WTC11 (cell line): Measurements from ENCODE around the gene KCNH6.

Source experiments
- AFF4 ChIP-seq: sonication (generic); formaldehyde crosslinking; IDR thresholded peaks from 2 replicates; pipeline ENCODE4 v1.8.1; 2023; ENCODE audit warnings: mild to moderate bottlenecking, missing genetic modification reagents, borderline replicate concordance
- ATF2 ChIP-seq: sonication (generic); formaldehyde crosslinking; IDR thresholded peaks from 2 replicates; pipeline ENCODE4 v1.8.1; 2022; ENCODE audit warnings: low read depth, missing genetic modification reagents, borderline replicate concordance
- CTCF ChIP-seq: fragments of 200-600 bp; IDR thresholded peaks from 2 replicates; pipeline ENCODE4 v1.8.0; 2022; ENCODE audit warnings: antibody characterized with exemption
- ESRRA ChIP-seq: sonication (generic); formaldehyde crosslinking; IDR thresholded peaks from 2 replicates; pipeline ENCODE4 v1.8.1; 2022; ENCODE audit warnings: mild to moderate bottlenecking, missing genetic modification reagents, borderline replicate concordance
- ETV6 ChIP-seq: sonication (generic); formaldehyde crosslinking; IDR thresholded peaks from 2 replicates; pipeline ENCODE4 v1.8.1; 2022; ENCODE audit warnings: mild to moderate bottlenecking, missing genetic modification reagents
- NFYB ChIP-seq: sonication (generic); formaldehyde crosslinking; conservative IDR thresholded peaks from 2 replicates; pipeline ENCODE4 v1.8.0; 2022; ENCODE audit warnings: low read depth, missing genetic modification reagents
- NR3C1 ChIP-seq: sonication (generic); formaldehyde crosslinking; conservative IDR thresholded peaks from 2 replicates; pipeline ENCODE4 v1.8.1; 2023; ENCODE audit warnings: low read depth, mild to moderate bottlenecking, missing genetic modification reagents
- SMAD3 ChIP-seq: sonication (generic); formaldehyde crosslinking; IDR thresholded peaks from 2 replicates; pipeline ENCODE4 v1.8.0; 2022; ENCODE audit warnings: missing genetic modification reagents, mild to moderate bottlenecking, borderline replicate concordance
- SP1 ChIP-seq: sonication (generic); formaldehyde crosslinking; conservative IDR thresholded peaks from 2 replicates; pipeline ENCODE4 v1.8.1; 2022; ENCODE audit warnings: missing genetic modification reagents
- TF ChIP-seq, protein P1 (sequence below): sonication (generic); formaldehyde crosslinking; IDR thresholded peaks from 2 replicates; pipeline ENCODE4 v1.8.1; 2023; ENCODE audit warnings: mild to moderate bottlenecking, missing genetic modification reagents, moderate library complexity
- TF ChIP-seq, protein P2 (sequence below): sonication (generic); formaldehyde crosslinking; IDR thresholded peaks from 2 replicates; pipeline ENCODE4 v1.8.0; 2022; ENCODE audit warnings: mild to moderate bottlenecking, missing genetic modification reagents

DNA sequence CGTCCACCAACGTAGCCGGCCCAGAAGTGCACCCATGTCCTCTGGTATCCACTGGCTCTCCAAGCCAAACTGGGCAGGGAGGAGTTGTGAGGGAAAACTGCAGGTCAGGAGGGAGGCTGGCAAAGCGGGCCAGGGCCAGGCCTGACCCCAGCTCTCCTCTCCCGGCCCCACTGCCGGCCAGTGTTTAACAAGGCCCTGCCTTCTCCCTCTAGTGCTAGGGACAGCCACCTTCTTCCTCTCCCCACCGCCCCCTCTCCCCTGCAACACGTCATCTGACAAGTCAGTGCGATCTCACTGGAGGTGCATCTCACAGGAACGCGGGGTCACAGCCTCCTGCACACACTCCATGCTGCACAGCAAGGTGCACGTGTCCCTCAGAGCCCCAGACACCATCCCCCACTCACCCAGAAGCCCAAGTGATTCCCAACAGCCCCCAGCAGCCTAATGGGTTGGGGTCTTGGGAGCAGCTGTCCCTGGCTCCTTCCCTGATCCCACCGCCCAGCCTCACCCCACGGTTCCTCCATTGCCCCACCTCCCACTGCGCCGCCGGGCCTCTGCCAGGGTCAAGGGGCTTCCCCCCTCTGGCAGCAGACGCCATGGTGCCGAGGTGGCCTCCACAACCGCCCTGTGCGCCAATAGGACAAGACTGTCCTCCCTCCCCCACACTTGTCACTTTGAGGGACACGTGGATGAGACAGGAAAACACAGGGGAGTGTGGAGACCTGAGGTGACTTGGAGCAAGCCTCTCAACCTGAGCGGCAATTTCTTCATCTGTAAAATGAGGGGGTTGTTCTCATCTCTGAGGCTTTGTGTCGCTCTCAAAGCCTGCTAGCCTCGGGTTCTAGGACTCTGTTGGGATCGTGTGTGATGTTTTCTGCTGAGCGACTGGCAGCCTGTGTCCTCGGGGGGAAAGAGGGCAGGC, 47.4 kb upstream of the KCNH6 start:
- TF ChIP-seq CTCF (no peak), ATF2 (CRISPR knock-in tag) (no peak), AFF4 (CRISPR knock-in tag) (no peak), ETV6 (CRISPR knock-in tag) (no peak), NFYB (CRISPR knock-in tag) (no peak), NR3C1 (no peak), SP1 (CRISPR knock-in tag) (no peak), SMAD3 (no peak), ESRRA (CRISPR knock-in tag) (no peak)
- TF ChIP-seq, protein P1, sequence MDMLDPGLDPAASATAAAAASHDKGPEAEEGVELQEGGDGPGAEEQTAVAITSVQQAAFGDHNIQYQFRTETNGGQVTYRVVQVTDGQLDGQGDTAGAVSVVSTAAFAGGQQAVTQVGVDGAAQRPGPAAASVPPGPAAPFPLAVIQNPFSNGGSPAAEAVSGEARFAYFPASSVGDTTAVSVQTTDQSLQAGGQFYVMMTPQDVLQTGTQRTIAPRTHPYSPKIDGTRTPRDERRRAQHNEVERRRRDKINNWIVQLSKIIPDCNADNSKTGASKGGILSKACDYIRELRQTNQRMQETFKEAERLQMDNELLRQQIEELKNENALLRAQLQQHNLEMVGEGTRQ (CRISPR knock-in tag): no peak
- TF ChIP-seq, protein P2, sequence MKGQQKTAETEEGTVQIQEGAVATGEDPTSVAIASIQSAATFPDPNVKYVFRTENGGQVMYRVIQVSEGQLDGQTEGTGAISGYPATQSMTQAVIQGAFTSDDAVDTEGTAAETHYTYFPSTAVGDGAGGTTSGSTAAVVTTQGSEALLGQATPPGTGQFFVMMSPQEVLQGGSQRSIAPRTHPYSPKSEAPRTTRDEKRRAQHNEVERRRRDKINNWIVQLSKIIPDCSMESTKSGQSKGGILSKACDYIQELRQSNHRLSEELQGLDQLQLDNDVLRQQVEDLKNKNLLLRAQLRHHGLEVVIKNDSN (CRISPR knock-in tag): no peak
